ENCODE measurements around the gene RAB11FIP3.

Gene RAB11FIP3

DNA sequence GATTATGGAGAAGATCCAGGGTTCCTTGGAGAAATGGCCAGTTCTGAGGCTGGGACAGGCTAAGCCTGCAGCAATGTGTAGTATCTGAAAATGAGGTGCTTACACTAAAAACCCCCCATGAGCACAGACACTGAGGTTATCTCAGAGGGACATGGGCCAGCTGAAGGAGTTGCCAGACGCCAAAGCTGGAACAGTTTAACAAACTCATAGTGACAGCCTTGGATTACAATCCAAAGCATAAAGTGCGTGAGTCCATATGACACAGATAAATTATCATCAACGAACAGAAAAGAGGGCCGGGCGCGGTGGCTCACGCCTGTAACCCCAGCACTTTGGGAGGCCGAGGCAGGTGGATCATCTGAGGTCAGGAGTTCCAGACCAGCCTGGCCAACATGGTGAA, 90.9 kb downstream of the RAB11FIP3 start:
- TF ChIP-seq, protein P1, sequence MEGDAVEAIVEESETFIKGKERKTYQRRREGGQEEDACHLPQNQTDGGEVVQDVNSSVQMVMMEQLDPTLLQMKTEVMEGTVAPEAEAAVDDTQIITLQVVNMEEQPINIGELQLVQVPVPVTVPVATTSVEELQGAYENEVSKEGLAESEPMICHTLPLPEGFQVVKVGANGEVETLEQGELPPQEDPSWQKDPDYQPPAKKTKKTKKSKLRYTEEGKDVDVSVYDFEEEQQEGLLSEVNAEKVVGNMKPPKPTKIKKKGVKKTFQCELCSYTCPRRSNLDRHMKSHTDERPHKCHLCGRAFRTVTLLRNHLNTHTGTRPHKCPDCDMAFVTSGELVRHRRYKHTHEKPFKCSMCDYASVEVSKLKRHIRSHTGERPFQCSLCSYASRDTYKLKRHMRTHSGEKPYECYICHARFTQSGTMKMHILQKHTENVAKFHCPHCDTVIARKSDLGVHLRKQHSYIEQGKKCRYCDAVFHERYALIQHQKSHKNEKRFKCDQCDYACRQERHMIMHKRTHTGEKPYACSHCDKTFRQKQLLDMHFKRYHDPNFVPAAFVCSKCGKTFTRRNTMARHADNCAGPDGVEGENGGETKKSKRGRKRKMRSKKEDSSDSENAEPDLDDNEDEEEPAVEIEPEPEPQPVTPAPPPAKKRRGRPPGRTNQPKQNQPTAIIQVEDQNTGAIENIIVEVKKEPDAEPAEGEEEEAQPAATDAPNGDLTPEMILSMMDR (IDR thresholded peaks at IDR 0.05; ENCODE audit: low read depth, low read length): no peak
- DNase-seq (ENCODE audit: extremely low read depth, low read depth): no peak

DNA sequence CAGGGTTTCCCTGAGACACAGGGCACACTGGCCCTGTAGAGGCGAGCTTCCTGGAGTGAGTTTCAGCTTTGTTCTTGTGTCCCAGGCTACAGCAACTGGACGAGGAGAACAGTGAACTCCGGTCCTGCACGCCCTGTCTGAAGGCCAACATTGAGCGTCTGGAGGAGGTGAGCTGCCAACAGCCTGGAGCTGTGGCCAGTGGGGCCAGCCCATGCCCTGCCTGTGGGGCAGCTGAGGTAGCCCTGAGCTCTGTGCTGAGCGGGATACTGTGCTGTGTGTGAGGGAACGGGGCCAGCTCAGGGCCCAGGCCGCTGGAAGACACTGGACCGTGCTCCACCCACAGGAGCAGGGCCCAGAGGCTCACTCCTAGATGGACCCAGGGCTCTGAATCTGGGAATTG, 93.4 kb downstream of the RAB11FIP3 start:
- TF ChIP-seq, protein P1 (IDR thresholded peaks at IDR 0.05; ENCODE audit: low read depth, low read length): no peak
- no peak for DNase-seq (ENCODE audit: extremely low read depth, low read depth)

DNA sequence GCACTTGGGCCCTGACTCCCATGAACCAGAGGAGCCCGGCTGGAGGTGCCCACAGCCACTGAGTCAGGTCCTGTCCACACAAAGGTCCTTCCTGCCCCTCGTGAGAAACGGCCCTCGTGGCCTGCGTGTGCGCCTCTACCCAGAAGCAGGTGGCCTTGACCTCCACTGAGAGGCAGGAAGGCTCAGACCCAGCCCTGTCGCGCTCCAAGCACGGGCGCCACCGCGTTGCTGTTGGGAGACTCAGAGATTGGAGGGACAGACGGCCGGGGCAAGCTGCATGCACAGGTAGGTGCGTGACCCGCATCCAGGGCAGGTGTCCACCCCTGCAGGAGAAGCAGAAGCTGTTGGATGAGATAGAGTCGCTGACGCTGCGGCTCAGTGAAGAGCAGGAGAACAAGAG, 94.0 kb downstream of the RAB11FIP3 start:
- DNase-seq (ENCODE audit: extremely low read depth, low read depth): no peak
- TF ChIP-seq, protein P1 (IDR thresholded peaks at IDR 0.05; ENCODE audit: low read depth, low read length): no peak

DNA sequence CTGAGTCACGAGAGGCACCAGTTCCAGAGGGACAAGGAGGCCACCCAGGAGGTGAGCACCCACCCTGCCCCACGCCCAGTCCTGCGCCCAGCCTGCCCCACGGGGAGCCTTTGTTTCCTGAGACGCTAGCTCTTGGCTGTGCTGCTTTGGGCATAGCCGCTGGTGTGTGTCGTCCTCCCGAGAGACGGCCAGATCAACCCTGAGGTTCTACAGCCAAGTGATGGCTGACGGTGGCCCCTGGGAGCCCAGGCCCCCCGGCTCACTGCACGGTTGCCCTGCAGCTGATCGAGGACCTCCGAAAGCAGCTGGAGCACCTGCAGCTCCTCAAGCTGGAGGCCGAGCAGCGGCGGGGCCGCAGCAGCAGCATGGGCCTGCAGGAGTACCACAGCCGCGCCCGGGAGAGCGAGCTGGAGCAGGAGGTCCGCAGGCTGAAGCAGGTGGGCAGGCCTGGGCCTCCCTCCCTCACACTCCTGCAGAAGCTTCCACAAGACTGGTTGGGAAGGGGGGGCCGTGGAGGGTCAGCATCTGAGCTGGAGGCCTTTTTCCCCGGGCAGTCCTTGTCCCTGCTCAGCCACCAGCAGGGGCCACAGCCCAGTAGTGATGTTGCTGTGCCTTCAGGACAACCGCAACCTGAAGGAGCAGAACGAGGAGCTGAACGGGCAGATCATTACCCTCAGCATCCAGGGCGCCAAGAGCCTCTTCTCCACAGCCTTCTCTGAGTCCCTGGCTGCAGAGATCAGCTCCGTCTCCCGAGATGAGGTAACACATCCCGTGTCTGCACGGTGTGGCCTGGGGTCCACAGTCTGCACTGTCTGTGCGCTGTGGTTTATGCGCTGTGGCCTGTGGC, 94.6 kb downstream of the RAB11FIP3 start:
- DNase-seq (ENCODE audit: extremely low read depth, low read depth): no peak
- TF ChIP-seq, protein P1 (IDR thresholded peaks at IDR 0.05; ENCODE audit: low read depth, low read length): no peak

DNA sequence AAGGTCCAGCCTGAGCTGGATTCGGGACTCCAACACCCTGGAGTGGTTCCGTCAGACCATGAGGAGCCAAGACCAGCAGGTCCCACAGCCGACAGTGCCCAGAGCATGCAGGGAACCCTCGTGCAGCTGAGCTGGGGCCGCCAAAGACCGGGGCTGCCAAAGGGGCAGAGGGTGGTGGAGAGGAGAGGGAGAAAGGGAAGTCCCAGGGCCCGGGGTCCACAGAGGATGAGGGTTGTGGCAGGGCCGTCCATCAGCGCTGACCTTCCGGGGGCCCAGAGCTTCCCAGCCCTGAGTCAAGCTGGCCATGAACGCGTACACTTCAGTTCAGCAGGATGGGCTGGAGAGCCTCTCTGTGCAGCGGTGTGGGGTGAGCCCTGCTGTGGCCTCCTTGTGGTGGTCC, 95.4 kb downstream of the RAB11FIP3 start:
- TF ChIP-seq, protein P1 (IDR thresholded peaks at IDR 0.05; ENCODE audit: low read depth, low read length): no peak
- no peak for DNase-seq (ENCODE audit: extremely low read depth, low read depth)

DNA sequence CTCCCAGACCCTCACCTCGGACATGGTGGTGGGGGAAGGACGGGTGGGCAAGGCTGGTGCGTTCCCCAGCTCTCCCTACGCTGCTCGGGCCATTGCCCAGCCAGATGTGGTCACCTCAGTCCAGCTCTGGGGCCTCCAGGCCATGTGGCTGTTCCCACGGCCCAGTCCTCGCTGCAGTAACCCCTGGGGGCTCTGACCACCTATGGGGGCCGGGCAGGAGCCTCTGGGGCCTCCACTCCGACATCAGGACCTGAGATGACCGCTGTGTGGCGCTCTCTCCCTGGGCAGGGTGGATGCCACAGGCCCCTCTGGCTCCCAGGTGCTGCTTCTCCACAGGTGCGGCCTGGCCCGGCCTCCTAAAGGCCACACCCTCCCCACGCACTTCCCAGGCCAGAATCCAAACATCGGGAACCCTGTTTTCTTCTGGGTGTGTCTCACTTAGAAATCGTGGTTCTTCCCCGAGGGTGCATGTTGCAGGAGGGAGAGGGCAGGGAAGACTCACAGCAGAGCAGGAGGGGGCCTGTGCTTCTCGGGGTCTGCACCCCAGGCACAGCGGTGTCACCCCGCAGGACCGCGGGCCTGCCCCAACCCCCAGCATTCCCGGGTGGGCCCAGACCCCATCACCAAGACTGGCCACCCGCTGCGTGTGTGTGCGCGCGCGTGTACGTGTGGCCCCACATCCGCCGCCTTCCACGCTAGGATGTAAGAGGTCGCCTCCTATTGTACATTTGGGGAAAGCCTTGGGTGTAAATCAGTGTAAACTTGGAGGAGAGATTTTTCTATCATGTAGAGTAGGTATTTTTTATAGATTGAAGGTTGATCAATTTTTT, 96.1 kb downstream of the RAB11FIP3 start:
- DNase-seq (ENCODE audit: extremely low read depth, low read depth): no peak
- TF ChIP-seq, protein P1 (IDR thresholded peaks at IDR 0.05; ENCODE audit: low read depth, low read length): no peak
